Ovary (tissue), 3 donors: ENCODE measurements around the gene MX1.

Experiments
- CTCF ChIP-seq, 3 donors: fragments of 450-650 bp in 2 of 3; fragments of 200-600 bp in 1 of 3; IDR thresholded peaks; one replicate each; pipeline versions ENCODE4 v1.5.1 to v1.8.0; 2016 to 2022; ENCODE audit warnings: antibody characterized with exemption in 3 of 3, mild to moderate bottlenecking in 1 of 3
- POLR2A ChIP-seq: fragments of 450-650 bp; IDR thresholded peaks from one replicate; pipeline ENCODE4 v1.6.1; 2017; ENCODE audit warnings: antibody characterized with exemption, mild to moderate bottlenecking, moderate library complexity
- donor health status: DM: no; HTN: no; CAD: no.

DNA sequence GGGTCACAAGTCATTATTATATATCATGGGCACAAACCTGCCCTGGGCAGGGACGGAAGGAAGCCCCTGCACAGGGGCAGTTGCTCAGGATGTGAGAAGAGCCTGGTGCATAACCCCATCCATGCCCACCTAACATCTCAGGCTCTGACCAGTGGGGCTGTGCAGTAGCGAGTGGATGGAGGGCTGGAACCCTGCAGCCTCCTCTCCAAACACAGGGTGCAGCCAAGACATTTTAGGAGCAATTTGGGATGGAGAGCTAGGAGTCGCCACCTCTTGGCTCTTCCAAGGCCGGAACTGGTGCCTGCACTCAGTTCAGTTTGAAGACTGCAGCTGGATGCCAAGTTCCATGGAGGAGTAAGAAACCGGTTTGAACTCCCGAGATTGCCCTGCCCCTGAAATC lies 2.8 kb downstream of the MX1 start:
- TF ChIP-seq CTCF (IDR thresholded peaks at IDR 0.05) (no peak), POLR2A (no peak)
